Kidney capillary endothelial cell (primary cell): Measurements from ENCODE around the gene OR4Q2.
"Not testable (repeated sequence)": the region's sequence is repeated elsewhere in the genome, so short reads cannot be mapped to it uniquely, and the experiment has no call there.

ENCODE experiments used
- DNase-seq: peaks from one replicate; pipeline ENCODE4 v3.0.0-alpha.2; 2018; ENCODE audit warnings: low spot score

The OR4Q2 gene

DNA sequence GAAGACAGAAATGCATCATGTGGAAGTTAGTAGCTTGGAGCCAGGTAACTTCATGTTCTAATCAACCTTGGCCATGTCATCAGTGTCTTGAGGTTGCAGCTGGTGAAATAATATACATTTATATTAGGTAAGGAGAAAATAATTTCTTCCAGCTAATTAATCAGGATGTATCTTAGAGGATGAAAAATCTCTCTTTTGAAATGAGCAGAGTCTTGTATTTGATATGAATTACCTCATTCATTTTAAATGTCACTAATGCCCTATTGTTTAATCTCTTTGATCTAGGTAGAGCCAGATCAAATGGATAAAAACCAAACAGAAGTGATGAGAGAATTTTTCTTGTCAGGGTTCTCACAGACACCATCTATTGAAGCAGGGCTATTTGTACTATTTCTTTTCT lies at the start of gene OR4Q2:
Gene OR4Q2, plus strand, starts transcription at position 301 of the 400 bp plus-strand sequence.
- DNase-seq = no peak

DNA sequence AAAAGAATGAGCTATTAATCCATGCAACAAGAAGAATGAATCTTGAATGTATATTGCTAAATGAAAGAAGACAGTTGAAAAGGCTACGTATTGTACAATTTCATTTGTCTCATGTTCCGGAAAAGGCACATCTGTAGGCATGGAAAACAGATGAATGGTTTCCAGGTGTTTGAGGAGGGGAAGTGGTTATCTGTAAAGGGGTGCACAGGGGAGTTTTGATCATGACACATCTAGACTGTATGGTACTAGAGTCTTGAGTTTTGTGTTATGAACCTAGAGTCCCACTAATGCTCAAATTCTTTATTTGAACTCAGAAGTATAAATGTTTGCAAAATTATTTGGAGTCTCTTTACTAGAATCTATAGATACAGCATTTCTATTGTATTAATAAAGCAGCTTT lies 32.2 kb upstream of the OR4Q2 start:
- DNase-seq = not testable (repeated sequence)

DNA sequence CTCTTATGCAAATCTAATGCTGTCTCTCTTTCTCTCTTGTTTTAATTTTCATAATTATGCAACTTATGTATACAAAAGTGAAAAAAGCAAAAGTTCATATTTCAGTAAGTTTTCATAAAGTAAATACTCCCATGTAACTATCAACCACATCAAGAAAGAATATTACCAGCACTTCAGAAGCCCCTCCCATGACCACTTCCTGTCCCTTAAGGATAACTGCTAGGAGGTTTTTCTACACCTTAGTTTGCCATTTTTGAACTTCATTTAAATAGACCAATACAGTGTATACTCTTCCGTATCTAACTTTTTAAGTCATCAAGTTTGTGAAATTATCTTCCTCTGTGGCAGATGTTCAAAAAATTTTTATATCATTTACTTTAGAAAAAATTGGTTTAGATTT lies 27.1 kb upstream of the OR4Q2 start:
- no peak for DNase-seq

DNA sequence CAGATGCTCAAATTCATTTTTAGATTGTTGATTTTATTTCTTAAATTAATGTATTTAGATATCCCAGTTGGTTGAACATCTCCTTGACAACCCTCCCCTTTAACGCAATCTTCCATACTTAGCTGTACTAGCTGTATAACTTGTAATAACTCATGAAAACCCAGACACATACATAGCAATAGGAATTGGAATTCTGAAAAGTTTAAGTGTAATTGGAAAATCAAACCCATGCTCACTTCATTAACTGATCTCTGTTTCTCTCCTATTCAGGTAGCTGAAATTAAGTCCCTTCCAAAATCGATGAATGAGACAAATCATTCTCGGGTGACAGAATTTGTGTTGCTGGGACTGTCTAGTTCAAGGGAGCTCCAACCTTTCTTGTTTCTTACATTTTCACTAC lies 26.7 kb upstream of the OR4Q2 start, which contains the start of gene OR4K15:
Gene OR4K15, plus strand, starts transcription at position 301 of the 400 bp plus-strand sequence. Its CDS starts 0 bp downstream, at position 301.
- no peak for DNase-seq

DNA sequence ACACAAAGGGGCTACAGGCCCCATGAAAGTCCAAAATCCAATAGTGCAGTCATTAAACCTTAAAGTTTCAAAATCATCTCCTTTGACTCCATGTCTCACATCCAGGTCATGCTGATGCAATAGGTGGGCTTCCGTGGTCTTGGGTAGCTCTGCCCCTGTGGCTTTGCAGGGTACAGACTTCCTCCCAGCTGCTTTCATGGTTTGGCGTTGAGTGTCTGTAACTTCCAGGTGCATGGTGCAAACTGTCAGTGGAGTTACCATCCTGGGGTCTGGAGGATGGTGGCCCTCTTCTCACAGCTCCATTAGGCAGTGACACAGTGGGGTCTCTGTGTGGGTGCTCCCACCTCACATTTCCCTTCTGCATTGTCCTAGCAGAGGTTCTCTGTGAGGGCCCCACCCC lies 8.5 kb upstream of the OR4Q2 start:
- DNase-seq = no peak

DNA sequence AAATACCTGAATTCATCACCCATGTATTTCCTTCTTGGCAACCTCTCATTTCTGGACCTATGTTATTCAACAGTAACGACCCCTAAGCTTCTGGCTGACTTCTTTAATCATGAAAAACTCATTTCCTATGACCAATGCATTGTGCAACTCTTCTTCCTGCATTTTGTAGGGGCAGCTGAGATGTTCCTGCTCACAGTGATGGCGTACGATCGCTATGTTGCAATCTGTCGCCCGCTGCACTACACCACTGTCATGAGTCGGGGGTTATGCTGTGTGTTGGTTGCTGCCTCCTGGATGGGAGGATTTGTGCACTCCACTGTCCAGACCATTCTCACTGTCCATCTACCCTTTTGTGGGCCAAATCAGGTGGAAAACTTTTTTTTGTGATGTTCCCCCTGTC lies 356 bp downstream of the OR4Q2 start:
- DNase-seq = no peak

DNA sequence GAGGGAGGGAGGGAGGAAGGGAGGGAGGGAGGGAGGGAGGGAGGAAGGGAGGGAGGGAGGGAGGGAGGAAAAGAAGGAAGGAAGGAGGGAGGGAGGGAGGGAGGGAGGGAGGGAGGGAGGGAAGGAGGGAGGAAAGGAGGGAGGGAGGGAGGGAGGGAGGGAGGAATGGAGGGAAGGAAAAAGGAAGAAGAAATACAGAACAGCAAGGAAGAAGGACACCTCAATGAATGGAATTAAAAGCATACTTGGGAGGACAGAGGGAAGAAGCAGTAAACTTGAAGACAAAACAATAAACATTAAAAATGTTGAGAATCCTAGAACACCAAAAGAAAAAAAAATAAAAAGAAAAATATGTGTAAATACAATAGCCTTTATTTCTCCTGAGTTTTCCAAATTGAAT lies 6.2 kb downstream of the OR4Q2 start:
- DNase-seq = no peak

DNA sequence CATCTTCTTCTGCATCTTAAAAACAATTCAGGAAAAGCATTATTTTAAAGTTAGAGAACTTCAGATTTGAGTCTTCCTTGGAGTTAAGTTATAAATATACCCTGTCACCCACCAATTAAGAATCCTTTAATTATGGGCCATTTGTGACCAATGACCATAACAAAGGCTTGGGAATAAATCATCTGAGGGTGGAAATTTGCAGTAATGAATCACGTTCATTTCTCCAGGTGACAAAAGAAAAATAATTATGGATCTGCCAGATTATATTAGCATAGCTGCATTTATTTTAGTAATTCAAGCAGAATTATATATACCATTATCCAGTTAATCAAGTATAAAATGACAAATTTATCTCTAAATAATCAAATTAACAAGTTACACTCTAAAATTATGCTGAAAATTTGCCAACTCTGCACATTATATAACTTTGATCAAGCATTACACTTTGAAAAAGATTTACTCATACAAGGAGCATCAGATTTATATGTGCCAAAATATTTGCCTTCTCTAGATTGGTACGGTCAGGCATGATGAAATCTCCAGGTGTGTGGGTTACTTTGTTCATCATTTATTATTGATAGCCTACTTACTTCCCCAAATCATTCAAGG lies 17.4 kb downstream of the OR4Q2 start, which contains the start of gene OR4K14:
Gene OR4K14, minus strand, starts transcription at position 51 of the 609 bp plus-strand sequence. CDS start 4,114 bp downstream, outside the sequence.
- DNase-seq = no peak

DNA sequence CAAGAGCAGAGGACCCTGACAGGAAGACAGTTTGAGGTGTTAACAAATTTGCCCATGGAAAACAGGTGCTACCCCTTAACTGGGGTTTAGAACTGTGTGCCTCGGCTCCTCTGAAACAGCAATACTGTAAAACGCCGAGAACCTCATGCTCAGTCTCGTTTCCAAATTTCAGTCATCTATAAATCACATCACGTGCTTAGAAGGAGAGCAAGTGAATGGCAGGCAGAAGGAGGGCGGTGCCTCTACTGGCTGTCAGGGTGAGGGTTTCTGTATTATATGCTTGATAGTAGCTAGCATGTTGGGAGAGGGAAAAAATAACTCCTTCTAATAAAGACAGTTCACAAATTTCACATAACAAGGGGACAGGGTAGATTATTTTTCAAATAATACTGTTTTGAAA lies 29.1 kb downstream of the OR4Q2 start:
- DNase-seq = no peak

DNA sequence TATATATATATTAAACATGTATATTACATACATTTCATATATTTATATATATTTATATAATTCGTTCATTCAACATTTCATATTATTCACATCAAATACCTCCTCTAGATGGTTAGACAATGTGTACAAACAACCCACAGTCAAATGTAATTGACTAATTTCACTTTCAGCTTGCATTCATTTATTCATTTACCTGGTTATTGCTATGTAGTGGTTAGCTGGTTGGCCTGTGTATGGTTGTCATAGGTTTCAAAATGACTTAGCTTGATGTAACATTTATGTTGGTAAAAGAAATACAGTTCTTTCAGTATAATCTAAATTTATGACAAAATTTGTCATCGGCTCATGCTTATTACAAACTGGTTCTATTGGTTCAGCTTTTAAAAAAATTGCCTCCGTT lies 33.5 kb downstream of the OR4Q2 start:
- DNase-seq = no peak

DNA sequence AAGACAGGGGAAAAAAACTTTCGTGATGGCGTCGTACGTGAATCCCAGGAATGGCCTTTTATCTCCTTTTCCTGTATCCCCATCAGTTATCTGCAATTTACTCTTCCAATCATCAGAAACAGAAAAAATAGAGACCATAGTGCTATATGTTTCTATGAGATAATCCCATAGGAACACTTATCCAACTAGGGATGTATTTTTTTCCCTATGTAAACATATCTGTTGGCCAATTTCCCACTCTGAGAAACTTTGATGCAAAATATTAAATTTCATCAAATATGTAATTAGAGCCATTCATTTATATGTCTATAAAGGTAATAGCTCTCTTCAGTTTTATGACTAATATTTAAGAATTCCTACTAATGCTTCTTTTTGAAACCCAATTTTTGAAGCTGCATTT lies 34.0 kb downstream of the OR4Q2 start, which contains the start of gene OR4K13:
Gene OR4K13, minus strand, starts transcription at position 101 of the 400 bp plus-strand sequence. CDS start 1,280 bp downstream, outside the sequence.
- no peak for DNase-seq

DNA sequence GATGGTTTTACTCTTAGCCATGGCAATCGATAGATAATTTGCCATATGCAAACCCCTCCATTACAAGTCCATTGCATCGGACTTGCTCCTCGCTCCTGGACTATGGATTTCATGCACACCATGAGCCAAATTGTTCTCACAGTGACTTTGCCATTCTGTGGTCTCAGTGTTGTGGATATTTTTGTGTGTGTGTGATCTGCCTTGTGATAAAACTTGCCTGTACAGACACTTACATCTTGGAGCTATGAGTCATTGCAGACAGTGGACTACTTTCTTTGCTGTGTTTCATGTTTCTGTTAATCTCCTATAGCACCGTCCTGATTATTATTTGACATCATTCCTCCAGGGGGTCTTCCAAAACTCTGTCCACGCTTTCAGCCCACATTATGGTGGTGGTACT lies 42.3 kb downstream of the OR4Q2 start:
- DNase-seq = no peak

DNA sequence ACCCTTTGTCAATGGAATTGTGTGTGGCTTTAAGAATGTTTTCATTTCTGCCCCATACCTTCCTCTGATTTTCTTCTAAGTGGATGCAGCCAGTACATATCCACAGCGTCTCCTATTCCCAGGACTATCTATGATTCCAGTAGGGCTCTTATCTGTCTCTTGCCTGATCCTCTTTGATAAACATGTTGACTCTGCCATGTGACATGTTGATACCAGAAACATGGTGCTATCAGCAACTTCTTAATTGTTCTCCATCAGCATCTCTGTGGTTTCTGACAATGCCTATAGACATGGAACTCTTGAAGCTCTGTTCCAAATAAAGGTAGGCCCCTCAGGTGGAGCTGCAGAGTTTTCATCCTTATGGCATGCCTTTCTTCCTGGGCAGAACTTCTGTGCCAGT lies 46.2 kb downstream of the OR4Q2 start:
- no peak for DNase-seq
